Upper lobe of right lung (tissue), 1 donor: Measurements from ENCODE around the gene FHAD1. TPM values are rescaled to one million over a fixed set of nuclear protein-coding genes. Genes with fewer than 3 reads are reported as not detected.
"Not testable (repeated sequence)": the region's sequence is repeated elsewhere in the genome, so short reads cannot be mapped to it uniquely, and the experiment has no call there.

ENCODE experiments used
- ATAC-seq: fragments of 200-7000 bp; cut with Tn5 transposase; one replicate; pipeline ENCODE4 v1.9.1; 2020; ENCODE audit warnings: mild to moderate bottlenecking, moderate library complexity
- DNase-seq: peaks from one replicate; pipeline ENCODE4 v3.0.0-alpha.2; 2020
- H3K27ac ChIP-seq: fragments of 200-600 bp; one replicate; pipeline ENCODE4 v1.8.0; 2022
- H3K27me3 ChIP-seq: fragments of 200-600 bp; one replicate; pipeline ENCODE4 v1.8.0; 2022; ENCODE audit warnings: mild to moderate bottlenecking
- H3K36me3 ChIP-seq: fragments of 200-600 bp; one replicate; pipeline ENCODE4 v1.8.0; 2022
- H3K4me1 ChIP-seq: fragments of 200-600 bp; one replicate; pipeline ENCODE4 v1.8.0; 2022
- H3K4me3 ChIP-seq: fragments of 200-600 bp; one replicate; pipeline ENCODE4 v1.8.0; 2022; ENCODE audit warnings: mild to moderate bottlenecking
- H3K9me3 ChIP-seq: fragments of 200-600 bp; one replicate; pipeline ENCODE4 v1.8.0; 2022
- CTCF ChIP-seq: fragments of 200-600 bp; IDR thresholded peaks from one replicate; pipeline ENCODE4 v1.8.0; 2022; ENCODE audit warnings: antibody characterized with exemption
- intact Hi-C: fragments of 100-400 bp; cut with DNase I; formaldehyde crosslinking; loops from one replicate; pipeline ENCODE4 v1.11.0; 2022
- total RNA-seq: library from RNA; stranded (reverse); fragmentation: NEBNext Ultra II Directional; extraction: Animal tissue kit (Norgen Biotek cat#: 25700); gene quantifications from one replicate; pipeline ENCODE4 v1.2.1, GENCODE V29; 2021
- donor health status: DM: no; HTN: yes; CAD: no; lungs with severe emphysema.

The FHAD1 gene
- total RNA-seq, 1 donor from 2014 or later = 2.4 TPM

- Histone ChIP-seq H3K4me3 (no peak overlapping the region), H3K9me3 (no peaks in the 10 kb centered on the region), H3K27ac (no peak overlapping the region), H3K27me3 (no peaks in the 10 kb centered on the region), H3K4me1 (peaks cover 11% of the 10 kb centered on the region), H3K36me3 (no peaks in the 10 kb centered on the region)
- no peak for TF ChIP-seq CTCF
- DNase-seq (no peak), ATAC-seq (no peak)
- intact Hi-C loops = no loop called here
Observed at GRCh38 chr1:15368888-15369287, 121.9 kb downstream of the FHAD1 start.

GRCh38 chr1:15370268-15370667 is 123.2 kb downstream of the FHAD1 start:
- no peak for TF ChIP-seq CTCF
- no peaks in the 10 kb centered on the region for H3K27me3 ChIP-seq
- peaks cover 11% of the 10 kb centered on the region for H3K4me1 ChIP-seq
- no peak for ATAC-seq
- H3K9me3 ChIP-seq = no peaks in the 10 kb centered on the region
- no peak overlapping the region for H3K27ac ChIP-seq
- DNase-seq = no peak
- H3K4me3 ChIP-seq = no peak overlapping the region
- intact Hi-C loops = no loop called here
- no peaks in the 10 kb centered on the region for H3K36me3 ChIP-seq

GRCh38 chr1:15370781-15371520 is 123.9 kb downstream of the FHAD1 start:
- Histone ChIP-seq H3K36me3 (no peaks in the 10 kb centered on the region), H3K4me3 (no peak overlapping the region), H3K4me1 (peaks cover 11% of the 10 kb centered on the region), H3K27me3 (no peaks in the 10 kb centered on the region), H3K27ac (no peak overlapping the region), H3K9me3 (no peaks in the 10 kb centered on the region)
- intact Hi-C loops = no loop called here
- TF ChIP-seq CTCF = no peak
- ATAC-seq = peak; percentile 35
- DNase-seq = no peak

- no peaks in the 10 kb centered on the region for H3K27me3 ChIP-seq
- TF ChIP-seq CTCF = no peak
- no peak overlapping the region for H3K4me3 ChIP-seq
- DNase-seq = no peak
- H3K4me1 ChIP-seq = peaks cover 11% of the 10 kb centered on the region
- intact Hi-C loops = no loop called here
- no peaks in the 10 kb centered on the region for H3K36me3 ChIP-seq
- H3K9me3 ChIP-seq = no peaks in the 10 kb centered on the region
- ATAC-seq = peak; percentile 17
- H3K27ac ChIP-seq = no peak overlapping the region
Observed at GRCh38 chr1:15371610-15372545, 124.9 kb downstream of the FHAD1 start.

- H3K27me3 ChIP-seq = no peaks in the 10 kb centered on the region
- DNase-seq = no peak
- TF ChIP-seq CTCF = no peak
- no peaks in the 10 kb centered on the region for H3K4me1 ChIP-seq
- H3K4me3 ChIP-seq = no peak overlapping the region
- intact Hi-C loops = no loop called here
- H3K9me3 ChIP-seq = no peaks in the 10 kb centered on the region
- H3K36me3 ChIP-seq = no peaks in the 10 kb centered on the region
- ATAC-seq = no peak
- no peak overlapping the region for H3K27ac ChIP-seq
Observed at GRCh38 chr1:15378729-15379128, 131.7 kb downstream of the FHAD1 start.

GRCh38 chr1:15379151-15379550 is 132.1 kb downstream of the FHAD1 start:
- H3K27me3 ChIP-seq, H3K27ac ChIP-seq, H3K4me1 ChIP-seq, intact Hi-C loops, H3K9me3 ChIP-seq, DNase-seq, H3K4me3 ChIP-seq, H3K36me3 ChIP-seq, ATAC-seq: not testable (repeated sequence)
